HepG2 (cell line): ENCODE data around the gene HMGCLL1. TPM values are rescaled to one million over a fixed set of nuclear protein-coding genes. Genes with fewer than 3 reads are reported as not detected.

Source experiments
- ATAC-seq: fragments of 200-7000 bp; cut with Tn5 transposase; 3 replicates; pipeline ENCODE4 v1.9.1; 2020; ENCODE audit warnings: mild to moderate bottlenecking, moderate library complexity
- BruUV-seq: library from RNA; stranded (reverse); fragments of 400-500 nt; replicated peaks from 2 replicates; lab custom pipeline; 2021; lab: Mats Ljungman, UMichigan
- CTCF ChIA-PET: fragments of 300-600 bp; formaldehyde crosslinking; extraction: SDS; loops from one replicate; lab custom pipeline; 2021; ENCODE audit warnings: low total read pairs, inconsistent platforms, low intra/inter-chr PET ratio; lab: Yijun Ruan, JAX
- POLR2A ChIA-PET: fragments of 350-600 bp; sonication (Branson Sonifier 250); formaldehyde crosslinking; loops from one replicate; lab custom pipeline; 2020; ENCODE audit warnings: antibody characterized with exemption, inconsistent platforms; lab: Yijun Ruan, JAX
- DNase-seq: peaks from one replicate; pipeline ENCODE4 v3.0.0-alpha.2; 2015; ENCODE audit warnings: low spot score
- FAIRE-seq: peaks from 3 replicates; lab custom pipeline; 2011; peaks lifted over from hg19 to GRCh38; lab: Jason Lieb, UNC
- H2AFZ ChIP-seq: one replicate; pipeline ENCODE4 v1.6.1; 2011; ENCODE audit warnings: low read length, inconsistent platforms
- H3K27ac ChIP-seq: fragments of 300-600 bp; 3 replicates; pipeline ENCODE4 v1.8.0; 2011; ENCODE audit warnings: mixed run types, mild to moderate bottlenecking, mixed read lengths, low read length, inconsistent platforms; ENCODE audit not compliant: insufficient read depth; ENCODE audit errors: extremely low read length
- H3K27me3 ChIP-seq, 2 experiments: fragments of 200-600 bp in 1 of 2; 2 replicates in 1 of 2; 3 replicates in 1 of 2; pipeline versions ENCODE4 v1.6.0 to v1.8.0; 2011; ENCODE audit warnings: low read length in 2 of 2, mild to moderate bottlenecking in 2 of 2, moderate library complexity in 2 of 2, inconsistent platforms in 1 of 2; ENCODE audit not compliant: insufficient read depth in 2 of 2, control insufficient read depth in 1 of 2
- H3K36me3 ChIP-seq, 2 experiments: fragments of 200-600 bp in 1 of 2; replicated peaks in 1 of 2; 2 replicates in 1 of 2; 3 replicates in 1 of 2; pipeline versions ENCODE4 v1.5.1 to v1.8.0; 2011; ENCODE audit warnings: low read length in 2 of 2, inconsistent platforms in 1 of 2; ENCODE audit not compliant: insufficient read depth in 2 of 2, control insufficient read depth in 1 of 2
- H3K4me1 ChIP-seq: 2 replicates; pipeline ENCODE4 v1.5.1; 2012; ENCODE audit warnings: low read length, inconsistent platforms; ENCODE audit not compliant: insufficient read depth
- H3K4me2 ChIP-seq: 2 replicates; pipeline ENCODE4 v1.6.0; 2011; ENCODE audit warnings: low read depth, low read length, inconsistent platforms
- H3K4me3 ChIP-seq, 3 experiments: fragments of 200-600 bp in 1 of 3; sonication (generic), shearing (Covaris generic) in 1 of 3; replicated peaks in 1 of 3; 2 replicates each; pipeline ENCODE4 v1.5.1; 2011 to 2016; ENCODE audit warnings: low read length in 3 of 3, inconsistent platforms in 2 of 3, low read depth in 2 of 3, mild to moderate bottlenecking in 2 of 3, control low read depth in 1 of 3, mixed read lengths in 1 of 3; ENCODE audit not compliant: insufficient read depth in 1 of 3
- H3K79me2 ChIP-seq: one replicate; pipeline ENCODE4 v1.6.1; 2011; ENCODE audit warnings: low read length, inconsistent platforms; ENCODE audit not compliant: insufficient read depth
- H3K9ac ChIP-seq: 2 replicates; pipeline ENCODE4 v1.6.0; 2011; ENCODE audit warnings: mild to moderate bottlenecking, low read depth, low read length, inconsistent platforms; ENCODE audit not compliant: insufficient read depth
- H3K9me3 ChIP-seq: 2 replicates; pipeline ENCODE4 v1.5.1; 2012; ENCODE audit warnings: mild to moderate bottlenecking, low read length
- H4K20me1 ChIP-seq: 2 replicates; pipeline ENCODE4 v1.6.0; 2011; ENCODE audit warnings: inconsistent platforms, mild to moderate bottlenecking, low read length, moderate library complexity; ENCODE audit not compliant: insufficient read depth
- ATRX ChIP-seq: sonication (generic); formaldehyde crosslinking; IDR thresholded peaks from 2 replicates; pipeline ENCODE4 v1.4.0; 2020; ENCODE audit warnings: missing genetic modification reagents, borderline replicate concordance
- CBFB ChIP-seq: sonication (generic); formaldehyde crosslinking; IDR thresholded peaks from 2 replicates; pipeline ENCODE4 v1.4.0; 2020; ENCODE audit warnings: missing genetic modification reagents
- FOXA3 ChIP-seq: IDR thresholded peaks from 2 replicates; pipeline ENCODE4 v1.6.1; 2016; ENCODE audit warnings: missing genetic modification reagents, missing compliant biosample characterization
- HNRNPH1 ChIP-seq: fragments of 200-400 bp; formaldehyde crosslinking; optimal IDR thresholded peaks from 2 replicates; pipeline ENCODE3; 2017; ENCODE audit warnings: mild to moderate bottlenecking, low read depth, low read length
- KDM4B ChIP-seq: sonication (generic); formaldehyde crosslinking; IDR thresholded peaks from 2 replicates; pipeline ENCODE4 v1.4.0; 2020; ENCODE audit warnings: missing genetic modification reagents
- KLF9 ChIP-seq: IDR thresholded peaks from 2 replicates; pipeline ENCODE4 v1.6.1; 2016; ENCODE audit warnings: low read depth
- MXD3 ChIP-seq: IDR thresholded peaks from 2 replicates; pipeline ENCODE4 v1.6.1; 2016; ENCODE audit warnings: mild to moderate bottlenecking, missing biosample characterization, missing genetic modification reagents
- TGIF2 ChIP-seq: IDR thresholded peaks from 2 replicates; pipeline ENCODE4 v1.6.1; 2016; ENCODE audit warnings: control low read depth, missing compliant biosample characterization
- TP53 ChIP-seq: sonication (generic); formaldehyde crosslinking; conservative IDR thresholded peaks from 2 replicates; pipeline ENCODE4 v1.4.0; 2020; ENCODE audit warnings: missing genetic modification reagents
- ZFP91 ChIP-seq: sonication (generic); formaldehyde crosslinking; IDR thresholded peaks from 2 replicates; pipeline ENCODE4 v1.9.0; 2022; ENCODE audit warnings: missing genetic modification reagents, mild to moderate bottlenecking, borderline replicate concordance
- ZNF207 ChIP-seq: fragments of 450-650 bp; IDR thresholded peaks from 2 replicates; pipeline ENCODE4 v1.6.1; 2016; ENCODE audit warnings: antibody characterized with exemption, borderline replicate concordance
- ZNF234 ChIP-seq: sonication (generic); formaldehyde crosslinking; conservative IDR thresholded peaks from 2 replicates; pipeline ENCODE4 v1.5.1; 2020; ENCODE audit warnings: mild to moderate bottlenecking, missing genetic modification reagents
- ZNF3 ChIP-seq: IDR thresholded peaks from 2 replicates; pipeline ENCODE4 v1.7.0; 2017; ENCODE audit warnings: inconsistent platforms
- ZNF354B ChIP-seq: sonication (generic); formaldehyde crosslinking; IDR thresholded peaks from 2 replicates; pipeline ENCODE4 v1.8.0; 2022; ENCODE audit warnings: mild to moderate bottlenecking, missing genetic modification reagents
- ZNF414 ChIP-seq: sonication (generic); formaldehyde crosslinking; IDR thresholded peaks from 2 replicates; pipeline ENCODE4 v1.5.0; 2020; ENCODE audit warnings: missing genetic modification reagents
- ZNF589 ChIP-seq: sonication (generic); formaldehyde crosslinking; conservative IDR thresholded peaks from 2 replicates; pipeline ENCODE4 v1.8.0; 2022; ENCODE audit warnings: mild to moderate bottlenecking, moderate library complexity, missing genetic modification reagents
- ZNF7 ChIP-seq: IDR thresholded peaks from 2 replicates; pipeline ENCODE4 v1.6.1; 2016; ENCODE audit warnings: missing biosample characterization, missing genetic modification reagents
- ZNF772 ChIP-seq: sonication (generic); formaldehyde crosslinking; IDR thresholded peaks from 2 replicates; pipeline ENCODE4 v1.5.0; 2020; ENCODE audit warnings: mild to moderate bottlenecking, missing genetic modification reagents
- ZNF776 ChIP-seq: sonication (generic); formaldehyde crosslinking; IDR thresholded peaks from 2 replicates; pipeline ENCODE4 v1.4.0; 2020; ENCODE audit warnings: mild to moderate bottlenecking, missing genetic modification reagents
- WGBS: methylation state at CpG from one replicate; pipeline ENCODE4 v1.1.6; 2017; ENCODE audit warnings: low lambda C conversion rate; 5-methylcytosine and 5-hydroxymethylcytosine counted together
- in situ Hi-C: cut with HindIII; loops from 2 replicates; pipeline ENCODE4 v1.10.0; 2017; ENCODE audit warnings: low pct_unique_long_range_greater_than_20kb; ENCODE audit not compliant: extremely low pct_ligation_motif_present
- intact Hi-C: fragments of 100-400 bp; cut with micrococcal nuclease; formaldehyde crosslinking; loops from one replicate; pipeline ENCODE4 v1.10.0; 2022; ENCODE audit not compliant: unreplicated experiment
- polyA plus RNA-seq, 8 experiments: library from polyadenylated mRNA; depleted of rRNA in 3 of 8; stranded (reverse) in 7 of 8; unstranded in 1 of 8; fragments of >200 nt; fragmentation: Illumina TruSeq in 4 of 8; extraction: Trizol in 4 of 8; gene quantifications; 2 replicates each; pipeline versions ENCODE4 v1.2.1 to v1.2.3, GENCODE V29; 2011 to 2016; ENCODE audit warnings: low read depth in 4 of 8, missing spikeins in 1 of 8, mixed read lengths in 1 of 8; ENCODE audit not compliant: insufficient read depth in 1 of 8
- total RNA-seq, 5 experiments: library from RNA; depleted of rRNA; stranded (reverse); fragments of >200 nt; fragmentation: Illumina TruSeq; extraction: Trizol; gene quantifications; 2 replicates each; pipeline ENCODE4 v1.2.3, GENCODE V29; 2016; ENCODE audit warnings: low read depth in 1 of 5

HMGCLL1 gene
- total and polyA plus RNA-seq, 2 of the 13 experiments (the other 11 are each of a cell fraction or from before 2014, with no cell fraction given): not detected

- no peaks in the 10 kb centered on the region for H3K4me1 ChIP-seq
- no peaks in the 10 kb centered on the region for H3K36me3 ChIP-seq
- no peaks in the 10 kb centered on the region for H3K27me3 ChIP-seq
- no peaks in the 10 kb centered on the region for H4K20me1 ChIP-seq
- H3K4me3 ChIP-seq: no peak overlapping the region
- no peak overlapping the region for H3K9ac ChIP-seq
- intact Hi-C loops: no loop called here
- TF ChIP-seq ZFP91 (CRISPR knock-in tag) (no peak), ZNF414 (CRISPR knock-in tag) (no peak)
- in situ Hi-C loops: no loop called here
- DNase-seq (no peak), ATAC-seq (no peak), FAIRE-seq (no peak)
- no TSS peak for BruUV-seq
- no peak overlapping the region for H3K27ac ChIP-seq
- POLR2A ChIA-PET: no interaction called here
- H3K9me3 ChIP-seq: no peaks in the 10 kb centered on the region
- no peak overlapping the region for H2AFZ ChIP-seq
- H3K4me2 ChIP-seq: no peak overlapping the region
- WGBS: 59% methylated on average over 3 of the region's 3 CpGs
- CTCF ChIA-PET: no interaction called here
- H3K79me2 ChIP-seq: no peaks in the 10 kb centered on the region
Measured at GRCh38 chr6:55569638-55570037, 9.4 kb downstream of the HMGCLL1 start.

- CTCF ChIA-PET: no interaction called here
- Histone ChIP-seq H3K27me3 (no peaks in the 10 kb centered on the region), H3K4me3 (no peak overlapping the region), H3K27ac (no peak overlapping the region), H4K20me1 (no peaks in the 10 kb centered on the region), H2AFZ (no peak overlapping the region), H3K79me2 (no peaks in the 10 kb centered on the region), H3K9ac (no peak overlapping the region), H3K9me3 (no peaks in the 10 kb centered on the region), H3K36me3 (no peaks in the 10 kb centered on the region), H3K4me2 (no peak overlapping the region), H3K4me1 (no peaks in the 10 kb centered on the region)
- POLR2A ChIA-PET: no interaction called here
- FAIRE-seq (no peak), DNase-seq (no peak), ATAC-seq (no peak)
- in situ Hi-C loops: no loop called here
- BruUV-seq: no TSS peak
- WGBS: 0% methylated on average over 1 of the region's 1 CpG
- intact Hi-C loops: no loop called here
- no peak for TF ChIP-seq TP53 (CRISPR knock-in tag)
- no peak for TF ChIP-seq ZNF772 (CRISPR knock-in tag)
- no peak for TF ChIP-seq FOXA3
- TF ChIP-seq MXD3 (CRISPR knock-in tag): no peak
- no peak for TF ChIP-seq ZNF234 (CRISPR knock-in tag)
- no peak for TF ChIP-seq ZNF354B (CRISPR knock-in tag)
- TF ChIP-seq KDM4B (CRISPR knock-in tag): no peak
- no peak for TF ChIP-seq ZNF589 (CRISPR knock-in tag)
- no peak for TF ChIP-seq TGIF2 (CRISPR knock-in tag)
- no peak for TF ChIP-seq KLF9 (CRISPR knock-in tag)
- no peak for TF ChIP-seq HNRNPH1
- TF ChIP-seq ATRX (CRISPR knock-in tag): no peak
- TF ChIP-seq ZNF207: no peak
- no peak for TF ChIP-seq CBFB (CRISPR knock-in tag)
- no peak for TF ChIP-seq ZNF3 (CRISPR knock-in tag)
- no peak for TF ChIP-seq ZNF776
- no peak for TF ChIP-seq ZNF7 (CRISPR knock-in tag)
Measured at GRCh38 chr6:55568808-55569439, 10.1 kb downstream of the HMGCLL1 start.
